Stomach (tissue), 4 donors: ENCODE measurements around the gene NUTF2.

ENCODE experiments used
- EP300 ChIP-seq: sonication (generic); formaldehyde crosslinking; IDR thresholded peaks from one replicate; pipeline ENCODE4 v1.6.1; 2017; ENCODE audit warnings: antibody characterized with exemption
- POLR2A ChIP-seq, 4 donors: fragments of 450-650 bp; IDR thresholded peaks; one replicate each; pipeline ENCODE4 v1.6.1; 2016; ENCODE audit warnings: antibody characterized with exemption in 4 of 4, control low read depth in 2 of 4, mild to moderate bottlenecking in 1 of 4, moderate library complexity in 1 of 4
- POLR2AphosphoS5 ChIP-seq, 3 donors: sonication (generic); formaldehyde crosslinking; IDR thresholded peaks; one replicate each; pipeline ENCODE4 v1.6.1; 2016; ENCODE audit warnings: antibody characterized with exemption in 3 of 3
- TF ChIP-seq, protein P1 (sequence below), 7 experiments: fragments of 450-650 bp in 4 of 7; fragments of 200-600 bp in 3 of 7; sonication (generic) in 3 of 7; IDR thresholded peaks; one replicate each; pipeline ENCODE4 v1.5.1; 2016 to 2019; ENCODE audit warnings: antibody characterized with exemption in 7 of 7, control low read depth in 2 of 7, mild to moderate bottlenecking in 1 of 7

DNA sequence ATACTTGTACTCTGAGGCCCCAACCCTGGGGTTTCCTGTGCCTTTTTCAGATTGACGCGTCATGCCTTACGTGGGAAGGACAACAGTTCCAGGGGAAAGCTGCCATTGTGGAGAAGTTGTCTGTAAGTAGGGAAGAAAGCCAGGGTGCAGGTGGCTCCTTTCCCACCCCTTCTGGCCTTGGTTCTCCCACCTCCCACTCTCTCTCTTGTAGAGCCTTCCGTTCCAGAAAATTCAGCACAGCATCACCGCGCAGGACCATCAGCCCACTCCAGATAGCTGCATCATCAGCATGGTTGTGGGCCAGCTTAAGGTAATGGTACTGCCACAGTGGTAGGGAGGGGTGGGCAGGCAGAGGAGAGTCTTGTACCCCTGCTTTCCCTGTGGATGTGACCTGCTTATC is 21.6 kb downstream of the NUTF2 start:
- TF ChIP-seq POLR2A (IDR thresholded peaks at IDR 0.05) (no peak), POLR2AphosphoS5 (IDR thresholded peaks at IDR 0.05) (no peak), EP300 (no peak)
- TF ChIP-seq, protein P1, sequence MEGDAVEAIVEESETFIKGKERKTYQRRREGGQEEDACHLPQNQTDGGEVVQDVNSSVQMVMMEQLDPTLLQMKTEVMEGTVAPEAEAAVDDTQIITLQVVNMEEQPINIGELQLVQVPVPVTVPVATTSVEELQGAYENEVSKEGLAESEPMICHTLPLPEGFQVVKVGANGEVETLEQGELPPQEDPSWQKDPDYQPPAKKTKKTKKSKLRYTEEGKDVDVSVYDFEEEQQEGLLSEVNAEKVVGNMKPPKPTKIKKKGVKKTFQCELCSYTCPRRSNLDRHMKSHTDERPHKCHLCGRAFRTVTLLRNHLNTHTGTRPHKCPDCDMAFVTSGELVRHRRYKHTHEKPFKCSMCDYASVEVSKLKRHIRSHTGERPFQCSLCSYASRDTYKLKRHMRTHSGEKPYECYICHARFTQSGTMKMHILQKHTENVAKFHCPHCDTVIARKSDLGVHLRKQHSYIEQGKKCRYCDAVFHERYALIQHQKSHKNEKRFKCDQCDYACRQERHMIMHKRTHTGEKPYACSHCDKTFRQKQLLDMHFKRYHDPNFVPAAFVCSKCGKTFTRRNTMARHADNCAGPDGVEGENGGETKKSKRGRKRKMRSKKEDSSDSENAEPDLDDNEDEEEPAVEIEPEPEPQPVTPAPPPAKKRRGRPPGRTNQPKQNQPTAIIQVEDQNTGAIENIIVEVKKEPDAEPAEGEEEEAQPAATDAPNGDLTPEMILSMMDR (IDR thresholded peaks at IDR 0.05) = no peak
